HEK293 (cell line): Measurements from ENCODE around the gene PROSER3.

ENCODE experiments used
- CTCF ChIA-PET: fragments of 350-600 bp; formaldehyde crosslinking; extraction: SDS; loops from one replicate; lab custom pipeline; 2021; ENCODE audit warnings: antibody characterized with exemption; lab: Yijun Ruan, JAX
- POLR2A ChIA-PET: fragments of 300-600 bp; formaldehyde crosslinking; extraction: SDS; loops from one replicate; lab custom pipeline; 2020; ENCODE audit warnings: antibody characterized with exemption, inconsistent platforms; lab: Yijun Ruan, JAX
- H3K27ac ChIP-seq: fragments of 200-500 bp; sonication (Bioruptor generic); 2 replicates; pipeline ENCODE4 v1.5.1; 2014; ENCODE audit warnings: low read depth, low read length, control low read depth, inconsistent platforms; ENCODE audit errors: extremely low read depth
- H3K36me3 ChIP-seq, 2 experiments: fragments of 200-500 bp in 1 of 2; sonication (Bioruptor generic) in 1 of 2; 1 replicate in 1 of 2; 2 replicates in 1 of 2; pipeline ENCODE4 v1.5.1; 2014 to 2017; ENCODE audit warnings: inconsistent platforms in 2 of 2, low read length in 2 of 2; ENCODE audit not compliant: control insufficient read depth in 2 of 2, insufficient read depth in 1 of 2
- H3K4me1 ChIP-seq: fragments of 200-500 bp; sonication (Bioruptor generic); 2 replicates; pipeline ENCODE4 v1.5.1; 2014; ENCODE audit warnings: mild to moderate bottlenecking, low read length, inconsistent platforms; ENCODE audit not compliant: control insufficient read depth, insufficient read depth
- H3K4me3 ChIP-seq: 2 replicates; pipeline ENCODE4 v1.5.1; 2011; ENCODE audit warnings: low read depth, mild to moderate bottlenecking, control low read depth, low read length, moderate library complexity
- H3K9me3 ChIP-seq: fragments of 200-500 bp; sonication (Bioruptor generic); 2 replicates; pipeline ENCODE4 v1.5.1; 2014; ENCODE audit warnings: low read depth, low read length, inconsistent platforms; ENCODE audit not compliant: control insufficient read depth, insufficient read depth
- GLIS2 ChIP-seq: fragments of 450-650 bp; formaldehyde crosslinking; IDR thresholded peaks from 2 replicates; pipeline ENCODE4 v1.5.1; 2016; ENCODE audit warnings: missing biosample characterization, missing genetic modification characterization
- KLF8 ChIP-seq: fragments of 450-650 bp; formaldehyde crosslinking; IDR thresholded peaks from 2 replicates; pipeline ENCODE4 v1.5.1; 2016; ENCODE audit warnings: missing biosample characterization, missing genetic modification characterization
- ZBTB17 ChIP-seq: fragments of 450-650 bp; formaldehyde crosslinking; IDR thresholded peaks from 2 replicates; pipeline ENCODE4 v1.5.1; 2016; ENCODE audit warnings: missing biosample characterization, missing genetic modification characterization
- ZBTB20 ChIP-seq: fragments of 450-650 bp; formaldehyde crosslinking; IDR thresholded peaks from 2 replicates; pipeline ENCODE4 v1.5.1; 2016; ENCODE audit warnings: missing biosample characterization, missing genetic modification characterization
- ZBTB8A ChIP-seq: fragments of 450-650 bp; formaldehyde crosslinking; IDR thresholded peaks from 2 replicates; pipeline ENCODE4 v1.5.1; 2016; ENCODE audit warnings: missing biosample characterization, missing genetic modification characterization
- ZNF133 ChIP-seq: fragments of 450-650 bp; formaldehyde crosslinking; IDR thresholded peaks from 2 replicates; pipeline ENCODE4 v1.5.1; 2016; ENCODE audit warnings: missing biosample characterization, missing genetic modification characterization
- ZNF202 ChIP-seq: fragments of 450-650 bp; formaldehyde crosslinking; IDR thresholded peaks from 2 replicates; pipeline ENCODE4 v1.5.1; 2016; ENCODE audit warnings: missing biosample characterization, missing genetic modification characterization, borderline replicate concordance
- ZNF223 ChIP-seq: fragments of 450-650 bp; formaldehyde crosslinking; IDR thresholded peaks from 2 replicates; pipeline ENCODE4 v1.5.1; 2016; ENCODE audit warnings: missing biosample characterization, missing genetic modification characterization
- ZNF248 ChIP-seq: fragments of 450-650 bp; formaldehyde crosslinking; IDR thresholded peaks from 2 replicates; pipeline ENCODE4 v1.5.1; 2017; ENCODE audit warnings: missing biosample characterization, missing genetic modification characterization
- ZNF521 ChIP-seq: fragments of 450-650 bp; formaldehyde crosslinking; IDR thresholded peaks from 2 replicates; pipeline ENCODE4 v1.5.1; 2017; ENCODE audit warnings: missing biosample characterization, mild to moderate bottlenecking, missing genetic modification characterization
- ZNF544 ChIP-seq: fragments of 450-650 bp; formaldehyde crosslinking; IDR thresholded peaks from 2 replicates; pipeline ENCODE4 v1.5.0; 2017; ENCODE audit warnings: missing biosample characterization, missing genetic modification characterization
- ZNF555 ChIP-seq: fragments of 450-650 bp; formaldehyde crosslinking; conservative IDR thresholded peaks from 2 replicates; pipeline ENCODE4 v1.5.1; 2017; ENCODE audit warnings: missing biosample characterization, mild to moderate bottlenecking, missing genetic modification characterization, inconsistent platforms
- ZNF585B ChIP-seq: fragments of 450-650 bp; formaldehyde crosslinking; IDR thresholded peaks from 2 replicates; pipeline ENCODE4 v1.5.1; 2016; ENCODE audit warnings: missing biosample characterization, missing genetic modification characterization
- ZNF623 ChIP-seq: fragments of 450-650 bp; formaldehyde crosslinking; IDR thresholded peaks from 2 replicates; pipeline ENCODE4 v1.5.1; 2016; ENCODE audit warnings: missing biosample characterization, missing genetic modification characterization
- ZNF624 ChIP-seq: fragments of 450-650 bp; formaldehyde crosslinking; IDR thresholded peaks from 2 replicates; pipeline ENCODE4 v1.5.1; 2017; ENCODE audit warnings: missing biosample characterization, missing genetic modification characterization
- ZNF677 ChIP-seq: fragments of 450-650 bp; IDR thresholded peaks from 2 replicates; pipeline ENCODE4 v1.5.0; 2018; ENCODE audit warnings: missing biosample characterization, mild to moderate bottlenecking, missing genetic modification characterization, moderate library complexity
- TF ChIP-seq, protein P1 (sequence below): fragments of 450-650 bp; formaldehyde crosslinking; IDR thresholded peaks from 2 replicates; pipeline ENCODE4 v1.5.1; 2016; ENCODE audit warnings: missing biosample characterization, missing genetic modification characterization
- TF ChIP-seq, protein P2 (sequence below): IDR thresholded peaks from 2 replicates; pipeline ENCODE4 v1.6.1; 2011; ENCODE audit warnings: mild to moderate bottlenecking, low read depth, low read length, borderline replicate concordance
- TF ChIP-seq, protein P3 (sequence below): fragments of 450-650 bp; formaldehyde crosslinking; IDR thresholded peaks from 2 replicates; pipeline ENCODE4 v1.5.1; 2017; ENCODE audit warnings: missing biosample characterization, missing genetic modification characterization
- TF ChIP-seq, protein P4 (sequence below): fragments of 450-650 bp; formaldehyde crosslinking; IDR thresholded peaks from 2 replicates; pipeline ENCODE4; 2016; ENCODE audit warnings: missing biosample characterization, missing genetic modification characterization
- TF ChIP-seq, protein P5 (sequence below): fragments of 450-650 bp; formaldehyde crosslinking; IDR thresholded peaks from 2 replicates; pipeline ENCODE4 v1.5.1; 2016; ENCODE audit warnings: missing biosample characterization, missing genetic modification characterization, borderline replicate concordance
- TF ChIP-seq, protein P6 (sequence below): fragments of 450-650 bp; formaldehyde crosslinking; IDR thresholded peaks from 2 replicates; pipeline ENCODE4 v1.5.1; 2016; ENCODE audit warnings: missing biosample characterization, missing genetic modification characterization, low read depth

PROSER3 gene

DNA sequence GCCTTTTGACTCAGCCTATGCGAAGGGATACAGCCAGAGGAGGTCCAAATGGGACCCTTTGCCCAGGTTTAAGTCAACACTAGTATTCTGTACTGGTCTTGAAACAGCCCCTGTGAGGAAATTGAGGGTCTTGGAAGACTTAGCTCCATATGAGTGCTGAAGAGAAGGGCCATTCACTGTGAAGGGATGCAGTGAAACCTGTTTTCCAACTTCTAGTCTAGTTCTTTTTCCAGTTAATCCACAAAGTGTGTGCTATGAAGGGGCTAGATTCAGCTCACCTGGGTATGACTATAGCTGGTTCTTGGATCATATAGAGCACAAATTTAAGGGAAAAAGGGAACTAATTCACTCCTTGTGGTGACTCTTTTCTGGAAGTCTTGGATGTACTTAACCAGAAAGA lies 49.6 kb upstream of the PROSER3 start:
- CTCF ChIA-PET: interaction anchor here (0.5 to 4.2 kb wide), 7 partner anchors 14 to 259 kb away, joined by 3 to 29 read pairs (median 4); no protein-coding TSS in a partner anchor
- TF ChIP-seq, protein P1, sequence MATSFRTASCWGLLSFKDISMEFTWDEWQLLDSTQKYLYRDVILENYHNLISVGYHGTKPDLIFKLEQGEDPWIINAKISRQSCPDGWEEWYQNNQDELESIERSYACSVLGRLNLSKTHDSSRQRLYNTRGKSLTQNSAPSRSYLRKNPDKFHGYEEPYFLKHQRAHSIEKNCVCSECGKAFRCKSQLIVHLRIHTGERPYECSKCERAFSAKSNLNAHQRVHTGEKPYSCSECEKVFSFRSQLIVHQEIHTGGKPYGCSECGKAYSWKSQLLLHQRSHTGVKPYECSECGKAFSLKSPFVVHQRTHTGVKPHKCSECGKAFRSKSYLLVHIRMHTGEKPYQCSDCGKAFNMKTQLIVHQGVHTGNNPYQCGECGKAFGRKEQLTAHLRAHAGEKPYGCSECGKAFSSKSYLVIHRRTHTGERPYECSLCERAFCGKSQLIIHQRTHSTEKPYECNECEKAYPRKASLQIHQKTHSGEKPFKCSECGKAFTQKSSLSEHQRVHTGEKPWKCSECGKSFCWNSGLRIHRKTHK (tag by site-specific recombination): no peak
- TF ChIP-seq ZNF555 (tag by site-specific recombination): no peak
- no peak for TF ChIP-seq ZNF624 (tag by site-specific recombination)
- TF ChIP-seq ZNF623 (tag by site-specific recombination): no peak
- no peak for TF ChIP-seq ZNF677 (tag by site-specific recombination)
- TF ChIP-seq GLIS2: no peak
- no peak for TF ChIP-seq ZNF223 (tag by site-specific recombination)
- TF ChIP-seq KLF8 (tag by site-specific recombination): no peak
- TF ChIP-seq ZNF544: no peak
- TF ChIP-seq, protein P2, sequence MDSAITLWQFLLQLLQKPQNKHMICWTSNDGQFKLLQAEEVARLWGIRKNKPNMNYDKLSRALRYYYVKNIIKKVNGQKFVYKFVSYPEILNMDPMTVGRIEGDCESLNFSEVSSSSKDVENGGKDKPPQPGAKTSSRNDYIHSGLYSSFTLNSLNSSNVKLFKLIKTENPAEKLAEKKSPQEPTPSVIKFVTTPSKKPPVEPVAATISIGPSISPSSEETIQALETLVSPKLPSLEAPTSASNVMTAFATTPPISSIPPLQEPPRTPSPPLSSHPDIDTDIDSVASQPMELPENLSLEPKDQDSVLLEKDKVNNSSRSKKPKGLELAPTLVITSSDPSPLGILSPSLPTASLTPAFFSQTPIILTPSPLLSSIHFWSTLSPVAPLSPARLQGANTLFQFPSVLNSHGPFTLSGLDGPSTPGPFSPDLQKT: no peak
- TF ChIP-seq ZBTB8A (tag by site-specific recombination): no peak
- TF ChIP-seq ZNF521 (tag by site-specific recombination): no peak
- no peak for TF ChIP-seq ZBTB20
- TF ChIP-seq, protein P3, sequence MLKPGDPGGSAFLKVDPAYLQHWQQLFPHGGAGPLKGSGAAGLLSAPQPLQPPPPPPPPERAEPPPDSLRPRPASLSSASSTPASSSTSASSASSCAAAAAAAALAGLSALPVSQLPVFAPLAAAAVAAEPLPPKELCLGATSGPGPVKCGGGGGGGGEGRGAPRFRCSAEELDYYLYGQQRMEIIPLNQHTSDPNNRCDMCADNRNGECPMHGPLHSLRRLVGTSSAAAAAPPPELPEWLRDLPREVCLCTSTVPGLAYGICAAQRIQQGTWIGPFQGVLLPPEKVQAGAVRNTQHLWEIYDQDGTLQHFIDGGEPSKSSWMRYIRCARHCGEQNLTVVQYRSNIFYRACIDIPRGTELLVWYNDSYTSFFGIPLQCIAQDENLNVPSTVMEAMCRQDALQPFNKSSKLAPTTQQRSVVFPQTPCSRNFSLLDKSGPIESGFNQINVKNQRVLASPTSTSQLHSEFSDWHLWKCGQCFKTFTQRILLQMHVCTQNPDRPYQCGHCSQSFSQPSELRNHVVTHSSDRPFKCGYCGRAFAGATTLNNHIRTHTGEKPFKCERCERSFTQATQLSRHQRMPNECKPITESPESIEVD (tag by site-specific recombination): no peak
- TF ChIP-seq, protein P4, sequence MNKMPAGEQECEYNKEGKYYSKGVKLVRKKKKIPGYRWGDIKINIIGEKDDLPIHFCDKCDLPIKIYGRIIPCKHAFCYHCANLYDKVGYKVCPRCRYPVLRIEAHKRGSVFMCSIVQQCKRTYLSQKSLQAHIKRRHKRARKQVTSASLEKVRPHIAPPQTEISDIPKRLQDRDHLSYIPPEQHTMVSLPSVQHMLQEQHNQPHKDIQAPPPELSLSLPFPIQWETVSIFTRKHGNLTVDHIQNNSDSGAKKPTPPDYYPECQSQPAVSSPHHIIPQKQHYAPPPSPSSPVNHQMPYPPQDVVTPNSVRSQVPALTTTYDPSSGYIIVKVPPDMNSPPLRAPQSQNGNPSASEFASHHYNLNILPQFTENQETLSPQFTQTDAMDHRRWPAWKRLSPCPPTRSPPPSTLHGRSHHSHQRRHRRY: no peak
- TF ChIP-seq, all 188 proteins: peak for 0
- Histone ChIP-seq H3K9me3 (no peaks in the 10 kb centered on the region), H3K4me1 (0 out of 2 replicates have a peak, but pooled peaks cover 2% of the 10 kb centered on the region), H3K36me3 (no peaks in the 10 kb centered on the region; a peak in 1 of 3 replicates), H3K4me3 (no peak overlapping the region), H3K27ac (no peak overlapping the region)
- POLR2A ChIA-PET: interaction anchor here (0.7 to 1.4 kb wide), 6 partner anchors 7 to 112 kb away, joined by 3 to 5 read pairs (median 4); partner anchors contain the start of gene LIN37

DNA sequence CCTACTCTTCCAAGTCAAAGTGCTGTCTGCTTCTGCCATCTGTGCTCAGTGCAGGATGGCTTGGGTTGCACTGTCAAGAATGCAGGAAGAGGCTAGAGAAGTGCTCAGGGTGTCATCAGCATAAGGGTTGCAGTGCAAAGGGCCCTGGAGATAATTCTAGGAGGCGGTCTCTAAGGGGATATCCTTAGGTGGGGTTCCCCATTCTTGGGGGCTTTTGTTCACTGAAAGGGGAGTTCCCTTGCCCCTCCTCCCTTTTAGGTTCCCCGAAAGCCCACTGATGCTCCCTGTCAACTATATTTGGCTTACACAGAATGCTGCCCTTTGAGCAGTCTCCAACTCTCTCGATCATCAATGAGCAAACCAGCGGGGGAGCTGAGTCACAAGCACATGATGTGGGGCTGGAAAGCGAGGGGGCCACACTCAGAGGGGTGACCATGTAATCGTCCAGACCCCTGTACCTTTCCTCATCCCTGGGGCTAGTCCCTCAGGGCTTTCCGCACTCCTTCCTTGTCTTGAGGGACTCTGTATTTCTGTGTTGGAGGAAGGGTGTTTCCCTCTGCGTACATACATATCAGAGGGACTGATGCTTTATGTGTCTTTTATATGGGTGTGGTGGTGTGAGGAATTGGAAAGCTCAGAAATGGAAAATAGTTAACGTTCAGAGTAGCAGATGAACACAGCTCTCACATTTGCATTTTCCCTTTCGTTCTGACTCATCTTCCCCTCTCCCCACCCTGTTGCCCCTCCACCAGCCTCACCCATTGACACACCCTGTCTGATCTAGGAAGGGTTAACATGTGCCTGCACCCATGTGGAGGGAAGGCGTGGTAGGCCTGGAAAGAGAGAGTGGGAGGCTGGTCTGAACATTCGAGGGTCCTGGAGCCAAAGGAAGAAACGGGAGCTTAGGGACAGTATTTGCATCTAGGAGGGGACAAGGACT lies 46.9 kb upstream of the PROSER3 start:
- peaks cover 7% of the 10 kb centered on the region for H3K4me1 ChIP-seq
- H3K4me3 ChIP-seq: no peak overlapping the region
- POLR2A ChIA-PET: interaction anchor here (0.6 to 3.9 kb wide), 5 partner anchors 8 to 210 kb away, joined by 4 to 38 read pairs (median 5); partner anchors contain the start of gene COX6B1
- CTCF ChIA-PET: interaction anchor here (0.7 to 6.0 kb wide), 6 partner anchors 10 to 216 kb away, joined by 3 to 119 read pairs (median 3); no protein-coding TSS in a partner anchor
- no peaks in the 10 kb centered on the region; a peak in 1 of 3 replicates for H3K36me3 ChIP-seq
- H3K9me3 ChIP-seq: no peaks in the 10 kb centered on the region
- H3K27ac ChIP-seq: 0 out of 2 replicates have a peak overlapping the region, but pooled peaks have one; percentile 20
- TF ChIP-seq, protein P5, sequence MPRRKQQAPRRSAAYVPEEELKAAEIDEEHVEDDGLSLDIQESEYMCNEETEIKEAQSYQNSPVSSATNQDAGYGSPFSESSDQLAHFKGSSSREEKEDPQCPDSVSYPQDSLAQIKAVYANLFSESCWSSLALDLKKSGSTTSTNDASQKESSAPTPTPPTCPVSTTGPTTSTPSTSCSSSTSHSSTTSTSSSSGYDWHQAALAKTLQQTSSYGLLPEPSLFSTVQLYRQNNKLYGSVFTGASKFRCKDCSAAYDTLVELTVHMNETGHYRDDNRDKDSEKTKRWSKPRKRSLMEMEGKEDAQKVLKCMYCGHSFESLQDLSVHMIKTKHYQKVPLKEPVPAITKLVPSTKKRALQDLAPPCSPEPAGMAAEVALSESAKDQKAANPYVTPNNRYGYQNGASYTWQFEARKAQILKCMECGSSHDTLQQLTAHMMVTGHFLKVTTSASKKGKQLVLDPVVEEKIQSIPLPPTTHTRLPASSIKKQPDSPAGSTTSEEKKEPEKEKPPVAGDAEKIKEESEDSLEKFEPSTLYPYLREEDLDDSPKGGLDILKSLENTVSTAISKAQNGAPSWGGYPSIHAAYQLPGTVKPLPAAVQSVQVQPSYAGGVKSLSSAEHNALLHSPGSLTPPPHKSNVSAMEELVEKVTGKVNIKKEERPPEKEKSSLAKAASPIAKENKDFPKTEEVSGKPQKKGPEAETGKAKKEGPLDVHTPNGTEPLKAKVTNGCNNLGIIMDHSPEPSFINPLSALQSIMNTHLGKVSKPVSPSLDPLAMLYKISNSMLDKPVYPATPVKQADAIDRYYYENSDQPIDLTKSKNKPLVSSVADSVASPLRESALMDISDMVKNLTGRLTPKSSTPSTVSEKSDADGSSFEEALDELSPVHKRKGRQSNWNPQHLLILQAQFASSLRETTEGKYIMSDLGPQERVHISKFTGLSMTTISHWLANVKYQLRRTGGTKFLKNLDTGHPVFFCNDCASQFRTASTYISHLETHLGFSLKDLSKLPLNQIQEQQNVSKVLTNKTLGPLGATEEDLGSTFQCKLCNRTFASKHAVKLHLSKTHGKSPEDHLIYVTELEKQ (tag by site-specific recombination): no peak
- TF ChIP-seq ZBTB17 (tag by site-specific recombination): peak; percentile 29; the same call in 1 of the 2 replicates
- TF ChIP-seq ZNF248 (tag by site-specific recombination): no peak
- TF ChIP-seq ZBTB20: peak; percentile 50; the same call in 1 of the 2 replicates
- TF ChIP-seq, protein P6, sequence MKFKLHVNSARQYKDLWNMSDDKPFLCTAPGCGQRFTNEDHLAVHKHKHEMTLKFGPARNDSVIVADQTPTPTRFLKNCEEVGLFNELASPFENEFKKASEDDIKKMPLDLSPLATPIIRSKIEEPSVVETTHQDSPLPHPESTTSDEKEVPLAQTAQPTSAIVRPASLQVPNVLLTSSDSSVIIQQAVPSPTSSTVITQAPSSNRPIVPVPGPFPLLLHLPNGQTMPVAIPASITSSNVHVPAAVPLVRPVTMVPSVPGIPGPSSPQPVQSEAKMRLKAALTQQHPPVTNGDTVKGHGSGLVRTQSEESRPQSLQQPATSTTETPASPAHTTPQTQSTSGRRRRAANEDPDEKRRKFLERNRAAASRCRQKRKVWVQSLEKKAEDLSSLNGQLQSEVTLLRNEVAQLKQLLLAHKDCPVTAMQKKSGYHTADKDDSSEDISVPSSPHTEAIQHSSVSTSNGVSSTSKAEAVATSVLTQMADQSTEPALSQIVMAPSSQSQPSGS (tag by site-specific recombination): no peak
- TF ChIP-seq ZNF585B (tag by site-specific recombination): no peak
- no peak for TF ChIP-seq ZNF202 (tag by site-specific recombination)
- peak; percentile 33; the same call in 1 of the 2 replicates for TF ChIP-seq KLF8 (tag by site-specific recombination)
- no peak for TF ChIP-seq ZBTB8A (tag by site-specific recombination)
- TF ChIP-seq ZNF133: no peak
